Activated T-helper 2 cell treated with anti-CD3 and anti-CD28 coated beads, Interferon-gamma antibody, Interleukin-2, Interleukin-4, amounts not matched to agents 10 μg/mL and 5 μg/mL and 100 μg/mL, durations not matched to agents 14 hours and 24 hours and 36 hours (primary cell): ENCODE measurements around the gene MRGPRE. TPM values are rescaled to one million over a fixed set of nuclear protein-coding genes. Genes with fewer than 3 reads are reported as not detected.

Experiments
- DNase-seq: peaks from one replicate; pipeline ENCODE4 v3.0.0; 2021; ENCODE audit warnings: low spot score
- H3K27ac Mint-ChIP-seq: one replicate; pipeline ENCODE4 v1.8.0; 2021; ENCODE audit warnings: mixed read lengths
- H3K27me3 Mint-ChIP-seq: one replicate; pipeline ENCODE4 v1.8.0; 2021; ENCODE audit warnings: low read depth, mixed read lengths
- H3K36me3 Mint-ChIP-seq: one replicate; pipeline ENCODE4 v1.8.0; 2021; ENCODE audit warnings: low read depth, mixed read lengths
- H3K4me1 Mint-ChIP-seq: one replicate; pipeline ENCODE4 v1.8.0; 2021; ENCODE audit warnings: low read depth, mixed read lengths
- H3K4me3 Mint-ChIP-seq: one replicate; pipeline ENCODE4 v1.8.0; 2021; ENCODE audit warnings: low read depth, mild to moderate bottlenecking, moderate library complexity, mixed read lengths
- H3K9me3 Mint-ChIP-seq: one replicate; pipeline ENCODE4 v1.8.0; 2021; ENCODE audit warnings: mixed read lengths
- intact Hi-C: fragments of 100-400 bp; cut with micrococcal nuclease; formaldehyde crosslinking; loops from one replicate; pipeline ENCODE4 v1.15.1; 2023
- total RNA-seq: library from RNA; stranded (reverse); gene quantifications from 2 replicates; pipeline ENCODE4 v1.2.3, GENCODE V29; 2022

The MRGPRE gene
- total RNA-seq, 1 donor from 2014 or later: not detected

DNA sequence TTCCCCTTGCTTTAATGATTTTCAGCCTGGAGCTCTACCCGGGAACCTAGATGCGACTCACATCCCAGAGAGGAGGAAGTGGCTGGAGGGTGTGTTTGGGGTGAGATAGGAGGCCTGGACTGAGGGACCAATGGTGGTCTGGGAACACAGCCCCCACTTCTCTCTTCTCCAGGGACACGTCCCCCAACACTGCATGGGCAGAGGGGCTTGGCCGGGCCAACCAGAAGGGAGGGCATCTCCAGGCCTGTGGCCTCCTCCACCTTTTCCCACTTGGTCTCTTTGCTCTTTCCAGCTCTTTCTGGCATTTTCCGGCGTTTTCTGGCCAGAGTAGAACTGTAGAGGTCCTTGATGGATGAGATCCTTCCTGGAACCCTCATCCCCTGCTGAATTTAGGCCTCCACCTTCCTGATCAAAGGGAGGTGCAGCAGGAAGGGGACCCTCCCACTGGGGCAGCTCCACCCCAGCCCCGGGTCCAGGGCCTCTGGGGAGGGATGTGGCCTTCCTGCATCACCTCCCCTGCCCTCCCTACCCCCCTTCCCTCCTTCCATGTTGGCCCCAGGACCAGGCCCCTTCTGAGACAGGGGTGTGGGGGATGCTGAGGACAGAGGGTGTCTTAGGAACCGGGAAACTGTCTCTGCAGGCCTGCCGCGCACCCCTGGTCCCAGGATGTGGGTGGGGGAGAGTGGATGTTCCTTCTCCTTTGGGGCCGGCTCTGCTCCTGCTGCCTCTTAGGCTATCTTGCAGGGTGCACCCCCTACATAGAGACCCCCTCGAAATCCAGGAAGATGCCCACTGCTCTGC lies 38.0 kb downstream of the MRGPRE start:
- no peak overlapping the region for H3K4me3 Mint-ChIP-seq
- no peaks in the 10 kb centered on the region for H3K4me1 Mint-ChIP-seq
- H3K27ac Mint-ChIP-seq: no peak overlapping the region
- no peaks in the 10 kb centered on the region for H3K9me3 Mint-ChIP-seq
- no peak for DNase-seq
- H3K27me3 Mint-ChIP-seq: no peaks in the 10 kb centered on the region
- intact Hi-C loops: no loop called here
- H3K36me3 Mint-ChIP-seq: no peaks in the 10 kb centered on the region

DNA sequence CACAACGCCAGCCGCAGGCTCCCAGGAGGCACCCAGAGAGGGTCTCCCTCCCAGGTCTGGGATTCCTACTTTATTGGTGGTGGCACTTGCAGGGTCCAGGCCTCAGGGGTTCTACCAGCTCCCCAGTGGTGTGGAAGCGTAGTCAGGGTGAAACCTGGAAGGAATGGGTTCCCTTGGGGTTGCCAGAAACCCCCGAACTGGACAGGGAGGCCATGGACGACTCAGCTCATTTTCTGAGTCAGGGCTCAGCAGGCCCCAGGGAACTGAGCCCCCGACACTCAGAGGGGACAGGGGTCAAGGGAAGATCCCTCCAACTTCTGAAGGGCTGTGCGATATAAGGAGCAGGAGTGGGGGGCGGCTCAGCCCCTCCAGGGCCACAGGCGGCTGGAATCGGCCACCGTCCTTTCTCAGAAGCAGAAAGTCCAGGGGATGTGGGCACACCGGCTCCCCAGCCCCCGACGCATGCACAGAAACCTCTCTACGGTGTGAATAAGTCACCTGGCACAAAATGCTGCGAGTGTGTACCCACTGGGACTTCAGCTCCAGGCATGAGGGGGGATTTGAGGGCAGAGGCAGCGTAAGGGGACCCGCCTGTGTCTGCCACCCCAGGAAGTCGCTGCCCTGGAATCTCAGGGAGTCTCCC lies 38.7 kb downstream of the MRGPRE start:
- intact Hi-C loops: no loop called here
- Mint-ChIP-seq H3K27me3 (no peaks in the 10 kb centered on the region), H3K4me1 (no peaks in the 10 kb centered on the region), H3K4me3 (no peak overlapping the region), H3K36me3 (no peaks in the 10 kb centered on the region), H3K9me3 (no peaks in the 10 kb centered on the region), H3K27ac (no peak overlapping the region)
- no peak for DNase-seq

DNA sequence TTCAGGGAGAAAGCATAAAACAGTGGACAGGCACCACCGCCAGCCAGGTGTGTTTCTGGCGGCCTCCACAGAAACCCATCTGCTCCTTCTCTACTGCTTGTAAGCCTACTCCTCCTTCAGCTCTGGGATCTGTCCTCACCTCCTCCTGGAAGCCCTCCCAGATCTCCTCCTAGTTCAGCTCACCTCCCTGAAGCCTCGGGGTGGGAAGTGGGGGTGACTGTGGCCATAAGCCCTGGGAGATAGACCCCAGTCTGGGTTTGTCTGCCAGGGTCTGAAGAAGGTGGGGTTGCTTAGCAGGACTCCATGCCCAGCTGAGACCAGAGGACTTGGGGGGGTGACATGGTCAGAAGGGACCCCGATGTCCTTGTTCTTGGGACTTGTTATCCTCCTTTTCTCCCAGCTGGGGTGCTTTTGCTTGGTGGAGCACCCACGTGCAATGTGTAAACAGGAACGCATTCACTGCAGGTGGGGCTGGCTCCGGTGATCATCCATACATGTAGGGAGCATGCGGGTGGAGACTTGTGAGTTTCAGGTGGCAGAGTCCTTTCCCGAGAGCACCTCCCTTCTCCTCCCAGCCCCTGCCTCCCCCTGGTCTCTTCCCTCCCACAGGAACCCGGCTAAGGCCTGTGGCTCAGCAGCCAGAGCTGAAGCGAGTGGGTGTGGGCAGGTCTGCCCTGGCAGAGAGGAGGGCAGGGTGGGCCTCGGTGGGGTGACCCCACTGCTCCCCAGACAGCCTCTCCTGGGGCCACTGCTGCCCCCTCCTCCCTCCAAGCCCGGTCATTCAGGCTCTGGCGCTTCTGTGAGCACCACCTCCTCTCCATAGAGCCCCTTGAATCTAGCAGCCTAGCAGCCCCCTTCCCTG lies 39.5 kb downstream of the MRGPRE start:
- H3K27ac Mint-ChIP-seq: no peak overlapping the region
- no peaks in the 10 kb centered on the region for H3K27me3 Mint-ChIP-seq
- no peaks in the 10 kb centered on the region for H3K9me3 Mint-ChIP-seq
- H3K36me3 Mint-ChIP-seq: no peaks in the 10 kb centered on the region
- intact Hi-C loops: no loop called here
- no peak for DNase-seq
- no peak overlapping the region for H3K4me3 Mint-ChIP-seq
- H3K4me1 Mint-ChIP-seq: no peaks in the 10 kb centered on the region

- no peak for DNase-seq
- H3K4me3 Mint-ChIP-seq: no peak overlapping the region
- H3K9me3 Mint-ChIP-seq: no peaks in the 10 kb centered on the region
- H3K36me3 Mint-ChIP-seq: no peaks in the 10 kb centered on the region
- no peak overlapping the region for H3K27ac Mint-ChIP-seq
- H3K4me1 Mint-ChIP-seq: no peaks in the 10 kb centered on the region
- intact Hi-C loops: no loop called here
- no peaks in the 10 kb centered on the region for H3K27me3 Mint-ChIP-seq
Measured at GRCh38 chr11:3191586-3192324, 40.5 kb downstream of the MRGPRE start.

- Mint-ChIP-seq H3K27ac (no peak overlapping the region), H3K9me3 (no peaks in the 10 kb centered on the region), H3K36me3 (no peaks in the 10 kb centered on the region), H3K4me3 (no peak overlapping the region), H3K27me3 (no peaks in the 10 kb centered on the region), H3K4me1 (no peaks in the 10 kb centered on the region)
- no peak for DNase-seq
- intact Hi-C loops: no loop called here
Measured at GRCh38 chr11:3190600-3190999, 41.6 kb downstream of the MRGPRE start.

GRCh38 chr11:3189886-3190583 lies 42.2 kb downstream of the MRGPRE start:
- no peaks in the 10 kb centered on the region for H3K36me3 Mint-ChIP-seq
- no peak overlapping the region for H3K4me3 Mint-ChIP-seq
- no peaks in the 10 kb centered on the region for H3K4me1 Mint-ChIP-seq
- H3K27me3 Mint-ChIP-seq: no peaks in the 10 kb centered on the region
- intact Hi-C loops: no loop called here
- DNase-seq: no peak
- H3K27ac Mint-ChIP-seq: no peak overlapping the region
- H3K9me3 Mint-ChIP-seq: no peaks in the 10 kb centered on the region

- Mint-ChIP-seq H3K9me3 (no peaks in the 10 kb centered on the region), H3K4me1 (no peaks in the 10 kb centered on the region), H3K27me3 (no peaks in the 10 kb centered on the region), H3K27ac (no peak overlapping the region), H3K36me3 (no peaks in the 10 kb centered on the region), H3K4me3 (no peak overlapping the region)
- intact Hi-C loops: no loop called here
- no peak for DNase-seq
Measured at GRCh38 chr11:3189196-3189843, 42.9 kb downstream of the MRGPRE start.

GRCh38 chr11:3188496-3189195 lies 43.6 kb downstream of the MRGPRE start:
- Mint-ChIP-seq H3K4me1 (no peaks in the 10 kb centered on the region), H3K36me3 (no peaks in the 10 kb centered on the region), H3K27me3 (no peaks in the 10 kb centered on the region), H3K9me3 (no peaks in the 10 kb centered on the region), H3K27ac (no peak overlapping the region), H3K4me3 (no peak overlapping the region)
- intact Hi-C loops: no loop called here
- DNase-seq: no peak

DNA sequence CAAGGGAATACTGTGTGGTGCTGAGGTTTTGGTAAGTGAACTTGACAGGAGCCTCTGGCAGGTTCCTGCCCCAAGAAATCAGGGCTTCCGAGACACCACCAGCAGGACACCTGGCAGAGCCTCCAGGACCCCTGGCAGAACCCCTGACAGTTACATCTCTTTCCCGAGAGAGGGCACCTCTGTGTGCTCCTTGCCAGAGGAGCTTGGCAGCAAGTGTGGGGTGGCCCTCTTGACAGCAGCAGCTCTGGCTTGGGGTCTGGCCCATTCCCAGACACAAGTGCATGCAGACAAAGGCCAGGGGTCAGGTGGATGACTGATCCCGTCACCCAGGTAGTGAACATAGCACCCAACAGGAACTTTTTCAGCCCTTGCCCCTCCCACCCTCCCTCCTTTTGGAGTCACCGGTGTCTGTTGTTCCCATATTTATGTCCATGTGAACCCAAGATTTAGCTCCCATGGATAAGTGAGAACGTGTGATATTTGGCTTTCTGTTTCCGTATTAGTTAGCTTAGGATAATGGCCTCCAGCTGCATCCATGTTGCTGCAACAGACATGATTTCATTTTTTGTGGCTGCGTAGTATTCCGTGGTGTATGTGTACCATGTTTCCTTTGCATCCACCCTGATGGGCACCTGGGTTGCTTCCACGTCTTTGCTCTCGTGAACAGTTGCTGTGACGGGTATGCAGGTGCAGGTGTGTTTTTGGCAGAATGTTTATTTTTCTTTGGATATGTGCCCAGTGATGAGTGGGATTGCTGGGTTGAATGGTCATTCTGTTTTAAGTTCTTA lies 45.9 kb downstream of the MRGPRE start:
- no peaks in the 10 kb centered on the region for H3K36me3 Mint-ChIP-seq
- intact Hi-C loops: no loop called here
- H3K27me3 Mint-ChIP-seq: no peaks in the 10 kb centered on the region
- H3K4me3 Mint-ChIP-seq: no peak overlapping the region
- no peak overlapping the region for H3K27ac Mint-ChIP-seq
- no peaks in the 10 kb centered on the region for H3K4me1 Mint-ChIP-seq
- no peak for DNase-seq
- H3K9me3 Mint-ChIP-seq: no peaks in the 10 kb centered on the region

- Mint-ChIP-seq H3K4me1 (no peaks in the 10 kb centered on the region), H3K4me3 (no peak overlapping the region), H3K36me3 (no peaks in the 10 kb centered on the region), H3K27me3 (no peaks in the 10 kb centered on the region), H3K9me3 (no peaks in the 10 kb centered on the region), H3K27ac (no peak overlapping the region)
- intact Hi-C loops: no loop called here
- DNase-seq: no peak
Measured at GRCh38 chr11:3184732-3185347, 47.4 kb downstream of the MRGPRE start.
